Activated gamma-delta T cell (primary cell): ENCODE results near the gene TEX22.

Source experiments
- DNase-seq: peaks from one replicate; lab custom pipeline; 2025; lab: John Stamatoyannopoulos, UW

TEX22 gene

GRCh38 chr14:105384041-105384557, 14.2 kb upstream of the TEX22 start:
- no peak for DNase-seq

- DNase-seq = no peak
Observed at GRCh38 chr14:105384605-105385321, 13.6 kb upstream of the TEX22 start.

GRCh38 chr14:105385322-105385637, 13.1 kb upstream of the TEX22 start:
- DNase-seq = no peak

- DNase-seq = no peak
Observed at GRCh38 chr14:105385698-105386365, 12.5 kb upstream of the TEX22 start.

- DNase-seq = no peak
Observed at GRCh38 chr14:105386581-105387529, 11.5 kb upstream of the TEX22 start.

- DNase-seq = no peak
Observed at GRCh38 chr14:105387530-105387922, 10.8 kb upstream of the TEX22 start.

- DNase-seq = no peak
Observed at GRCh38 chr14:105388110-105388951, 10.0 kb upstream of the TEX22 start.

GRCh38 chr14:105388976-105389375, 9.4 kb upstream of the TEX22 start:
- DNase-seq = no peak

- DNase-seq = no peak
Observed at GRCh38 chr14:105389534-105389933, 8.8 kb upstream of the TEX22 start.

GRCh38 chr14:105389976-105390848, 8.1 kb upstream of the TEX22 start:
- no peak for DNase-seq

- no peak for DNase-seq
Observed at GRCh38 chr14:105390849-105391500, 7.4 kb upstream of the TEX22 start.

- no peak for DNase-seq
Observed at GRCh38 chr14:105391541-105391940, 6.8 kb upstream of the TEX22 start.

- DNase-seq = no peak
Observed at GRCh38 chr14:105392131-105393090, 5.9 kb upstream of the TEX22 start.

GRCh38 chr14:105393151-105393550, 5.2 kb upstream of the TEX22 start:
- no peak for DNase-seq

- DNase-seq = no peak
Observed at GRCh38 chr14:105394714-105395537, 3.4 kb upstream of the TEX22 start.

- no peak for DNase-seq
Observed at GRCh38 chr14:105395538-105395854, 2.8 kb upstream of the TEX22 start.

GRCh38 chr14:105397350-105397931, 897 bp upstream of the TEX22 start:
- DNase-seq = no peak
